H1 (cell line): ENCODE measurements around the gene ABHD8.

Experiments used
- CTCF ChIP-seq, 3 experiments: IDR thresholded peaks; 1 replicate in 2 of 3; 2 replicates in 1 of 3; pipeline versions ENCODE4 v1.5.1 to v1.6.1; 2011; ENCODE audit warnings: low read length in 3 of 3, mild to moderate bottlenecking in 3 of 3, inconsistent platforms in 2 of 3, low read depth in 1 of 3, moderate library complexity in 1 of 3; ENCODE audit not compliant: insufficient read depth in 1 of 3; ENCODE audit errors: control extremely low read depth in 1 of 3
- EP300 ChIP-seq, 2 experiments: IDR thresholded peaks; 1 replicate in 1 of 2; 2 replicates in 1 of 2; pipeline ENCODE4 v1.6.1; 2011 to 2012; ENCODE audit warnings: low read depth in 2 of 2, low read length in 2 of 2, mild to moderate bottlenecking in 2 of 2, borderline replicate concordance in 1 of 2, inconsistent platforms in 1 of 2, moderate library complexity in 1 of 2
- EZH2 ChIP-seq: fragments of 200-600 bp; sonication (generic); IDR thresholded peaks from 2 replicates; pipeline ENCODE4 v1.7.1; 2012; ENCODE audit warnings: low read depth, mild to moderate bottlenecking, moderate library complexity, low read length, inconsistent platforms; ENCODE audit not compliant: severe bottlenecking
- JUN ChIP-seq: IDR thresholded peaks from 2 replicates; pipeline ENCODE4 v1.6.1; 2011; ENCODE audit warnings: low read depth, mild to moderate bottlenecking, improper control_type of control experiment, low read length
- POLR2A ChIP-seq, 2 experiments: IDR thresholded peaks; 1 replicate in 1 of 2; 2 replicates in 1 of 2; pipeline ENCODE4 v1.6.1; 2011; ENCODE audit warnings: low read depth in 2 of 2, low read length in 2 of 2, mild to moderate bottlenecking in 2 of 2; ENCODE audit errors: control extremely low read depth in 1 of 2
- SIN3A ChIP-seq, 2 experiments: IDR thresholded peaks in 1 of 2; conservative IDR thresholded peaks in 1 of 2; 2 replicates each; pipeline ENCODE4 v1.6.1; 2011 to 2012; ENCODE audit warnings: low read length in 2 of 2, improper control_type of control experiment in 1 of 2, low read depth in 1 of 2, mild to moderate bottlenecking in 1 of 2
- SP1 ChIP-seq: IDR thresholded peaks from 2 replicates; pipeline ENCODE4 v1.6.1; 2011; ENCODE audit warnings: low read depth, low read length

DNA sequence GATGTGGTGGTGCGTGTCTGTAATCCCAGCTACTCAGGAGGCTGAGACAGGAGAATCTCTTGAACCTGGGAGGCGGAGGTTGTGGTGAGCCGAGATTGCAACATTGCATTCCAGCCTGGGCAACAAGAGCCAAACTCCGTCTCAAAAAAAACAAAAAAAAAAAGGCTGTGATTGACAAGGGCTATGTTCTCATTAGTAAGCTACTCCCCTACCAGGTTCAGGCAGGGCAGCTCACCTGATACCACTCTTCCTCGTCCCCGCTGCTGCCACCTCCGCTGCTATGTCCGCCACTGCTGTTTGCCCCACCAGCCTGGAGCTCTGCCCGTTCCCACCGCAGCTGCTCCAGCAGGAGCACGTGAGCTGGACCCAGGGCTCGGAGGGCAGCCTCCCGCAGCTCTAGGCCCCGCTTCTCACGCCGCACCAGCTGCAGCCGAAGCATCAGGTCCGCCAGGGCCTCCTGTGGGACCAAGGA lies 48.0 kb downstream of the ABHD8 start:
- TF ChIP-seq EP300 (IDR thresholded peaks at IDR 0.05; ENCODE audit: borderline replicate concordance in 1 of 2, low read depth in 2 of 2, low read length in 2 of 2) = no peak
- no peak for TF ChIP-seq CTCF (IDR thresholded peaks at IDR 0.05; ENCODE audit: control extremely low read depth in 1 of 3, insufficient read depth in 1 of 3, low read depth in 1 of 3, low read length in 3 of 3)
- TF ChIP-seq POLR2A (IDR thresholded peaks at IDR 0.05; ENCODE audit: control extremely low read depth in 1 of 2, low read depth in 2 of 2, low read length in 2 of 2) = no peak
- TF ChIP-seq EZH2 = no peak
- no peak for TF ChIP-seq SP1
- no peak for TF ChIP-seq JUN
- no peak for TF ChIP-seq SIN3A (conservative IDR thresholded peaks at IDR 0.05 in 1 of 2, IDR thresholded peaks at IDR 0.05 in 1 of 2; ENCODE audit: low read depth in 1 of 2, low read length in 2 of 2)
